ENCODE measurements around the gene KCNK3.
"Not testable (repeated sequence)": the region's sequence is repeated elsewhere in the genome, so short reads cannot be mapped to it uniquely, and the experiment has no call there.

The KCNK3 gene

DNA sequence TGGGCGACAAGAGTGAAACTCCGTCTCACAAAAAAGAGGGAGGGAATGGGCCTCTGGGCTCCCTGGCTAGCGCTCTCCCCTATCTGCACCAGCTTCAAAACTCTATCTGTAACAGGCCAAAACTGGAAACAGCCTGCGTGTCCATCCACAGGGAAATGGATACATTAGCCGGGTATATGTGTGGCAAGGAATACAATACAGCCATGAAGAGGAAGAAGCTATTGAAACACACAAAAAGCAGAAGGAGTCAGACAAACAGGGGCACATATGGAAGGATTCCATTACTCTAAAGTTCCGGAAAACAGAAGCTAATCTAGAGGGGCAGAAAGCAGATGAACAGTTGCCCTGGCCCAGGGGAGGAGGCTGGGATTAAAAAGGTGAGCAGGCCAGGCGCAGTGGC is 47.0 kb downstream of the KCNK3 start:
- Histone ChIP-seq H3K36me3 (ENCODE audit: control insufficient read depth, insufficient read depth, low read length) (no peaks in the 10 kb centered on the region), H3K9me3 (ENCODE audit: control insufficient read depth, low read length) (no peaks in the 10 kb centered on the region), H3K4me1 (ENCODE audit: control insufficient read depth, insufficient read depth, low read length) (peaks cover 4% of the 10 kb centered on the region), H3K27ac (ENCODE audit: insufficient read depth, low read depth, low read length, poor library complexity, severe bottlenecking) (no peak overlapping the region), H3K27me3 (ENCODE audit: control insufficient read depth, insufficient read depth, low read length, poor library complexity, severe bottlenecking) (no peaks in the 10 kb centered on the region), H3K4me3 (ENCODE audit: insufficient read depth, low read depth, low read length) (no peak overlapping the region)
- WGBS, 2 experiments: 96 to 97% methylated on average over 7 of the region's 7 CpGs

DNA sequence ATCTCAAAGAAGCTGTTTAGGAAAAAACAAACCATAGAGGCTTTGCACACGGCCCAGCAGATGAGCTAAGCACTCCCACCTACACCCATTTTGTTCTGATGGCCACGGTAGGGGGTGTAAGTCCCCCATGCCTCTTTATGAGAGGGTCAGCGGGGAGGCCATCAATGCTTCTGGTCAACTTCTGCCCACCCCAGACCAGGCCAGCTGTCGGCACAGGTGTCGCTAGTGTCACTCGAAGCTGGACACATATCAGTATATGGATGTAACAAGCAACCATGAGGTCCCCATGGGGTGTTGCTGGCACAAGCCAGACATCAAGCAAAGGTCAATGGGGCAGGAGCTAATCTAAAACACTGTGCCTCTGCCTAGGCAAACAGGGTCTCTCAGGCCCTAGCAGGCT is 47.8 kb downstream of the KCNK3 start:
- Histone ChIP-seq H3K27ac (ENCODE audit: insufficient read depth, low read depth, low read length, poor library complexity, severe bottlenecking) (no peak overlapping the region), H3K27me3 (ENCODE audit: control insufficient read depth, insufficient read depth, low read length, poor library complexity, severe bottlenecking) (no peaks in the 10 kb centered on the region), H3K4me1 (ENCODE audit: control insufficient read depth, insufficient read depth, low read length) (peaks cover 4% of the 10 kb centered on the region), H3K9me3 (ENCODE audit: control insufficient read depth, low read length) (no peaks in the 10 kb centered on the region), H3K36me3 (ENCODE audit: control insufficient read depth, insufficient read depth, low read length) (no peaks in the 10 kb centered on the region), H3K4me3 (ENCODE audit: insufficient read depth, low read depth, low read length) (no peak overlapping the region)
- 92 to 95% methylated on average over 6 of the region's 6 CpGs for WGBS, 2 experiments

DNA sequence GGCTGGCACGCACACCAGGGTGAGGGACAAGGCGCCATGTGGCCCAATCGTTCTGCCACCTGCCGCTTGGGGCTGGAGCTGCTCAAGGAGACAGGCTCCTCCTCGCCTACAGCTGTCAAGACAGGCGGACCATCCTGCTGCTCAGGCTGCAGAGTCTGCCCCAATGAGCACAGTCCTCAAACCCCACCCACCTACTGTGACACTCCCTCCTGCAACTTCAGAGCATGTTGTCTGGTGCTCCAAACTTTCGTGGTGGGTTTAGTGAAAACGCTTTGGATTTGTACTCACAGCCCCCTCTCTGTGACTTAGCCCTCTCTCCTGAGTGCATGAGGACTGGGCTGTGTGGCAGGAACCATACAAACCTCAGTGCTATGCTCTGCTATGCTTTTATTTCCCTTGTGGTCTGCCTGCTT is 48.4 kb downstream of the KCNK3 start:
- WGBS, 2 experiments: 73 to 79% methylated on average over 8 of the region's 8 CpGs
- H3K4me3 ChIP-seq (ENCODE audit: insufficient read depth, low read depth, low read length): no peak overlapping the region
- H3K27me3 ChIP-seq (ENCODE audit: control insufficient read depth, insufficient read depth, low read length, poor library complexity, severe bottlenecking): no peaks in the 10 kb centered on the region
- no peaks in the 10 kb centered on the region for H3K36me3 ChIP-seq (ENCODE audit: control insufficient read depth, insufficient read depth, low read length)
- no peaks in the 10 kb centered on the region for H3K9me3 ChIP-seq (ENCODE audit: control insufficient read depth, low read length)
- peaks cover 4% of the 10 kb centered on the region for H3K4me1 ChIP-seq (ENCODE audit: control insufficient read depth, insufficient read depth, low read length)
- no peak overlapping the region for H3K27ac ChIP-seq (ENCODE audit: insufficient read depth, low read depth, low read length, poor library complexity, severe bottlenecking)

DNA sequence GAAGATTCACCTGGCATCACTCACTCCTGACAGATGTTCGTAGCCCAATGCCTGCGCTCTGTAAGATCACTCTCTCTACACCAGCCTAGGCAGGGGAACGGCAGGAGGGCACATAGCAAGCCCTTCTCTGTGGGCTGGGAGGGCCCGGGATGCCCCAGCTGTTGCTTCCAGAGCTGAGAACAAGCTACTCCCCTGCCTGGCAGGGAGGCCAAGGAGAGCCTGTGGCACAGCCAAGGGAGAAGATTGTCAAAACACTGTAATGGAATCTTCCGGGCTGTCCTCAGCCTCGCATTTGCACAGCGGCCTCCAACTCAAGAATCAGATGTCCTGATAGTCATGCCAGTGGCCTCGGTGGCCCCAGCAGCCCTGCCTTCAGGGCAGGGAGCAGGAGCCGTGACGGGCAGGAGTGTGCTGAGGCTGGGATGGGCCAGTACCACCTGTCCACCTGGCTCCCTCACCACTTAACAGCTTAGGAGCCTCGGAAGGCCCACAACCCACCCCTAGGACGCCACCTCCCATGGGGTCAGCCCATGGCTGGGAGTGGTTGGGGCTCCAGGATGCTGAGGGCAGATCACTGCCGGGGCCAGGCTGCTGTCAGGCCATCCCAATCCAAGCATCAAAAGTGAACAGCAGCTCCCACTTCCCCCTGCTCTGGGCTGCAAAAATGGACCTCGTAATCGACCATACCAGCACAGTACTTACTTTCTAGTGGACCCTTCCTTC is 49.7 kb downstream of the KCNK3 start:
- Histone ChIP-seq H3K27ac (ENCODE audit: insufficient read depth, low read depth, low read length, poor library complexity, severe bottlenecking) (no peak overlapping the region), H3K4me3 (ENCODE audit: insufficient read depth, low read depth, low read length) (no peak overlapping the region), H3K27me3 (ENCODE audit: control insufficient read depth, insufficient read depth, low read length, poor library complexity, severe bottlenecking) (no peaks in the 10 kb centered on the region), H3K4me1 (ENCODE audit: control insufficient read depth, insufficient read depth, low read length) (peaks cover 4% of the 10 kb centered on the region), H3K9me3 (ENCODE audit: control insufficient read depth, low read length) (no peaks in the 10 kb centered on the region), H3K36me3 (ENCODE audit: control insufficient read depth, insufficient read depth, low read length) (no peaks in the 10 kb centered on the region)
- 88 to 89% methylated on average over 15 of the region's 15 CpGs for WGBS, 2 experiments

DNA sequence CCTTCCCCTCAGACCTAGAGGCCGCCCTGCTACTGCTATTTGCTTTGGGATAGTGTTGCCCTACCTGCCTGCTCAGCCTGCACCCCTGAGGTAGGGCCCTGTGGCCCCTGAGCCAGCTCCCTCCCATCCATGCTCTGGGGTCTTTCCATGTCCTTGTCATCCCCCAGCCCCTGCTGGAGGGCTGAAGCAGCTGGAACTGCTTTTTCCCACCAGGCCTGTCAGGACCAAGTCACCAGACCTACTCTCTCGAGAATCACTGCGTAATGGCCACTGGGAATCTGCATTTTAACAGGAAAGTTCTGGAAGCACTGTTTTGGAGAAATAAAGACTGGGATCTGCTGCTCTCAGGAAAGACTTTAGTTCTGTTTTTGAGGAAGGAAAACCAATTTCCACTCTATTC is 51.3 kb downstream of the KCNK3 start:
- Histone ChIP-seq H3K27me3 (ENCODE audit: control insufficient read depth, insufficient read depth, low read length, poor library complexity, severe bottlenecking) (no peaks in the 10 kb centered on the region), H3K9me3 (ENCODE audit: control insufficient read depth, low read length) (no peaks in the 10 kb centered on the region), H3K27ac (ENCODE audit: insufficient read depth, low read depth, low read length, poor library complexity, severe bottlenecking) (no peak overlapping the region), H3K36me3 (ENCODE audit: control insufficient read depth, insufficient read depth, low read length) (no peaks in the 10 kb centered on the region), H3K4me3 (ENCODE audit: insufficient read depth, low read depth, low read length) (no peak overlapping the region), H3K4me1 (ENCODE audit: control insufficient read depth, insufficient read depth, low read length) (peaks cover 4% of the 10 kb centered on the region)
- 91 to 96% methylated on average over 3 of the region's 3 CpGs for WGBS, 2 experiments

DNA sequence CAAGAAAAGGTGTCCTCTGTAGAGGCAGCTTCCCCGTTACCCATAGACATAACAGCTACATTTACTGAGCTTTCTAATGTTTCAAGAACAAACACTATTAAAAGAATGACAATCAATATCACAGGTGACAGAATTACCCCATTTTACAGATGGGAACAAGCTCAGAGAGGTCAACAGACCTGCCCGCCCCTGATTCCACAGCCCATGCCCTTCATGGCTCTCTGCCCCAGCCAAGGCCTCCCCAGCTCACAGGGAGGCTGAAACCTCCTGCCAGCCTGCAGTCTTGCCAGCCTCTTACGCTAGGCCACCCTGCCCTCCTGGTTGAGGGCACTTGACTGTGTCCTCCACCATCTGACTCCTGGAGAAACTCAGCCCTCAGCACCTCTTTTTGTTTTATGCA is 52.4 kb downstream of the KCNK3 start:
- WGBS, 2 experiments: 93 to 95% methylated on average over 3 of the region's 3 CpGs
- Histone ChIP-seq H3K4me1 (ENCODE audit: control insufficient read depth, insufficient read depth, low read length) (peaks cover 4% of the 10 kb centered on the region), H3K36me3 (ENCODE audit: control insufficient read depth, insufficient read depth, low read length) (no peaks in the 10 kb centered on the region)

DNA sequence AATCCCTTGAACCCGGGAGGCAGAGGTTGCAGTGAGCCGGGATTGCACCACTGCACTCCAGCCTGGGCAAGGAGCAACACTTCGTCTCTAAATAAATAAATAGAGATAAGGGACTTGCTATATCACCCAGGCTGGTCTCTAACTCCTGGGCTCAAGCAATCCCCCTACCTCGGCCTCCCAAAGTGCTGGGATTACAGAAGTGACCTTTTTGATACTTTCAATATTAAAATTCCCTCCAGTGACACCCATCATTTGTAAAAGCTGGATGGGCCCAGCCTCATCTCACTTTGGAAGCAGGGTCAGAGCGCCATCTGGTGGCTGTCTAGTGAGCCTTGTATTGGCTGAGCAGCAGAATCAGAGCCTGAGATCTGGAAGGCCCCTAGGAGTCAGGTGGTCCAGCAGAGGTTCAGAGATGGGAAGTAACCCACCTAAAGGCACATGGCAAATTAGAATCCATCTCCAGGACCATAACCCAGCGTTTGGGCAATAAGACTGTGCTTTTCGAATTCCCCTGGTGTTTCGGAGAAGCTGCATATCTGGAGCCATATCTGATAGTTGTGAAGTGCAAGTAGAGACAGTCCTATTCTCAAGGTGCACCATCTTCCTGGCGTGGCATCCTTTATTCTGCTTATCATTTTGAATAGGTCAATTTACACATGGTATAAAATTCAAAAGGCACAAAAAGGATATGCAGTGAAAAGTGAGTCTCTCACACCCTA is 53.2 kb downstream of the KCNK3 start:
- WGBS, 2 experiments: 48% methylated on average over 9 of the region's 9 CpGs
- Histone ChIP-seq H3K27me3 (ENCODE audit: control insufficient read depth, insufficient read depth, low read length, poor library complexity, severe bottlenecking) (no peaks in the 10 kb centered on the region), H3K4me3 (ENCODE audit: insufficient read depth, low read depth, low read length) (no peak overlapping the region), H3K36me3 (ENCODE audit: control insufficient read depth, insufficient read depth, low read length) (no peaks in the 10 kb centered on the region), H3K4me1 (ENCODE audit: control insufficient read depth, insufficient read depth, low read length) (peaks cover 3% of the 10 kb centered on the region), H3K27ac (ENCODE audit: insufficient read depth, low read depth, low read length, poor library complexity, severe bottlenecking) (no peak overlapping the region), H3K9me3 (ENCODE audit: control insufficient read depth, low read length) (no peaks in the 10 kb centered on the region)

More for the DNA sequence above, 52.4 kb downstream of the KCNK3 start:
- H3K4me3 ChIP-seq (ENCODE audit: insufficient read depth, low read depth, low read length): no peak overlapping the region
- H3K27me3 ChIP-seq (ENCODE audit: control insufficient read depth, insufficient read depth, low read length, poor library complexity, severe bottlenecking): no peaks in the 10 kb centered on the region
- no peaks in the 10 kb centered on the region for H3K9me3 ChIP-seq (ENCODE audit: control insufficient read depth, low read length)
- no peak overlapping the region for H3K27ac ChIP-seq (ENCODE audit: insufficient read depth, low read depth, low read length, poor library complexity, severe bottlenecking)

DNA sequence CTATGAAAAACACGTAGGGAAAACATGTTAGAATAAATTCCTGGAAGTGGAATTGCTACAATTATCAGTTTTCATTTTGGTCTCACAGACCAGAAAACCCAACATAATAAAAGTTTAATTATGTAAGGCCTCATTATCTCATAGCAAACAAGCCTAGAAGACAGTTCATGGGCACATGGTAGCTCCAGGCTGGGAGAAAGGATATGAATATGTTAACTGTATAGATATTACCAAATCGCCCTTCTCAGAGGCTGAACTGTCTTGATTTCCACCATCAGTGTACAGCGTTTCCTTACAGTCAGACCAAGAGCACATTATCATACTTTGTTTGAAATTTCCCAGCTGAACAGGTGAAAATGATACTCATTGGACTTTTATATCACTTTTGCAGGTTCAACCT is 54.4 kb downstream of the KCNK3 start:
- H3K27ac ChIP-seq (ENCODE audit: insufficient read depth, low read depth, low read length, poor library complexity, severe bottlenecking): no peak overlapping the region
- no peaks in the 10 kb centered on the region for H3K9me3 ChIP-seq (ENCODE audit: control insufficient read depth, low read length)
- WGBS, 2 experiments: 88 to 91% methylated on average over 2 to 3 of the region's 3 CpGs
- peaks cover 7% of the 10 kb centered on the region for H3K27me3 ChIP-seq (ENCODE audit: control insufficient read depth, insufficient read depth, low read length, poor library complexity, severe bottlenecking)
- H3K4me1 ChIP-seq (ENCODE audit: control insufficient read depth, insufficient read depth, low read length): peaks cover 4% of the 10 kb centered on the region
- H3K36me3 ChIP-seq (ENCODE audit: control insufficient read depth, insufficient read depth, low read length): no peaks in the 10 kb centered on the region
- no peak overlapping the region for H3K4me3 ChIP-seq (ENCODE audit: insufficient read depth, low read depth, low read length)

DNA sequence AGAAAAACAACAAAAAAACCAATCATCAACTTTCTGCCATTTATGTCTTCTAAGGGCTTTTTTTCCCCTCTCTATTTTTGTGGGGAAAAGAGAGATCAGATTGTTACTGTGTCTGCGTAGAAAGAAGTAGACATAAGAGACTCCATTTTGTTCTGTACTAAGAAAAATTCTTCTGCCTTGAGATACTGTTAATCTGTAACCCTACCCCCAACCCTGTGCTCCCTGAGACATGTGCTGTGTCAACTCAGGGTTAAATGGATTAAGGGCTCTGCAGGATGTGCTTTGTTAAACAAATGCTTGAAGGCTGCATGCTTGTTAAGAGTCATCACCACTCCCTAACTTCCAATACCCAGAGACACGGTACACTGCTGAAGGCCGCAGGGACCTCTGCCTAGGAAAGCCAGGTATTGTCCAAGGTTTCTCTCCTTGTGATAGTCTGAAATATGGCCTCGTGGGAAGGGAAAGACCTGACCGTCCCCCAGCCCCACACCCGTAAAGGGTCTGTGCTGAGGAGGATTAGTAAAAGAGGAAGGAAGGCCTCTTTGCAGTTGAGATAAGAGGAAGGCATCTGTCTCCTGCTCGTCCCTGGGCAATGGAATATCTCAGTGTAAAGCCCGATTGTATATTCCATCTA is 57.4 kb downstream of the KCNK3 start:
- not testable (repeated sequence) for H3K9me3 ChIP-seq (ENCODE audit: control insufficient read depth, low read length); H3K27me3 ChIP-seq (ENCODE audit: control insufficient read depth, insufficient read depth, low read length, poor library complexity, severe bottlenecking); H3K36me3 ChIP-seq (ENCODE audit: control insufficient read depth, insufficient read depth, low read length)
- Histone ChIP-seq H3K4me3 (ENCODE audit: insufficient read depth, low read depth, low read length) (peak overlapping the region; percentile 16), H3K27ac (ENCODE audit: insufficient read depth, low read depth, low read length, poor library complexity, severe bottlenecking) (peak overlapping the region; percentile 67), H3K4me1 (ENCODE audit: control insufficient read depth, insufficient read depth, low read length) (peaks cover 11% of the 10 kb centered on the region)
- 1 to 3% methylated on average over 5 to 7 of the region's 8 CpGs for WGBS, 2 experiments

DNA sequence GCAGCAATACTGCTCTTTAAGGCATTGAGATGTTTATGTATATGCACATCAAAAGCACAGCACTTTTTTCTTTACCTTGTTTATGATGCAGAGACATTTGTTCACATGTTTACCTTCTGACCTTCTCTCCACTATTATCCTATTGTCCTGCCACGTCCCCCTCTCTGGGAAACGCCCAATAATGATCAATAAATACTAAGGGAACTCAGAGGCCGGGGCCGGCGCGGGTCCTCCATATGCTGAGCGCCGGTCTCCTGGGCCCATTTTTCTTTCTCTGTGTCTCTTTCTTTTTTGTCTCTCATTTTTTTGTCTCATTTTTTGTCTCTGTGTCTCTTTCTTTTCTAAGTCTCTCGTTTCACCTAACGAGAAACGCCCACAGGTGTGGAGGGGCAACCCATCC is 57.9 kb downstream of the KCNK3 start:
- H3K4me1 ChIP-seq (ENCODE audit: control insufficient read depth, insufficient read depth, low read length): peaks cover 17% of the 10 kb centered on the region
- not testable (repeated sequence) for H3K9me3 ChIP-seq (ENCODE audit: control insufficient read depth, low read length); H3K27me3 ChIP-seq (ENCODE audit: control insufficient read depth, insufficient read depth, low read length, poor library complexity, severe bottlenecking); H3K36me3 ChIP-seq (ENCODE audit: control insufficient read depth, insufficient read depth, low read length); H3K27ac ChIP-seq (ENCODE audit: insufficient read depth, low read depth, low read length, poor library complexity, severe bottlenecking)
- H3K4me3 ChIP-seq (ENCODE audit: insufficient read depth, low read depth, low read length): peak overlapping the region; percentile 16
- WGBS, 2 experiments: 12 to 25% methylated on average over 11 of the region's 11 CpGs
